Small intestine (tissue), 7 donors: ENCODE data around the gene KHK. TPM values are rescaled to one million over a fixed set of nuclear protein-coding genes. Genes with fewer than 3 reads are reported as not detected.
"Not testable (repeated sequence)": the region's sequence is repeated elsewhere in the genome, so short reads cannot be mapped to it uniquely, and the experiment has no call there.

Experiments used
- DNase-seq, 2 donors: peaks; one replicate each; pipeline versions ENCODE4 v3.0.0 to v3.0.0-alpha.2; 2013
- FAIRE-seq: peaks from 2 replicates; lab custom pipeline; 2012; peaks lifted over from hg19 to GRCh38; lab: Jason Lieb, UNC
- H3K27ac ChIP-seq, 3 donors: one replicate each; pipeline ENCODE4 v1.5.1; 2013; ENCODE audit warnings: low read length in 2 of 3, mild to moderate bottlenecking in 2 of 3, control low read depth in 1 of 3, inconsistent platforms in 1 of 3, low read depth in 1 of 3, moderate library complexity in 1 of 3
- H3K27me3 ChIP-seq, 3 donors: one replicate each; pipeline ENCODE4 v1.6.1; 2013; ENCODE audit warnings: low read length in 3 of 3, inconsistent platforms in 1 of 3; ENCODE audit not compliant: control insufficient read depth in 3 of 3, insufficient read depth in 3 of 3
- H3K36me3 ChIP-seq, 3 donors: one replicate each; pipeline ENCODE4 v1.6.1; 2013; ENCODE audit warnings: low read length in 3 of 3, inconsistent platforms in 1 of 3, low read depth in 1 of 3, mild to moderate bottlenecking in 1 of 3, moderate library complexity in 1 of 3; ENCODE audit not compliant: control insufficient read depth in 3 of 3, insufficient read depth in 2 of 3
- H3K4me1 ChIP-seq, 3 donors: one replicate each; pipeline ENCODE4 v1.6.1; 2013; ENCODE audit warnings: low read length in 2 of 3, inconsistent platforms in 1 of 3, low read depth in 1 of 3, mild to moderate bottlenecking in 1 of 3, moderate library complexity in 1 of 3; ENCODE audit not compliant: control insufficient read depth in 3 of 3, insufficient read depth in 2 of 3
- H3K4me3 ChIP-seq, 3 donors: one replicate each; pipeline ENCODE4 v1.5.1; 2013; ENCODE audit warnings: low read length in 3 of 3, control low read depth in 1 of 3, inconsistent platforms in 1 of 3, low read depth in 1 of 3, mild to moderate bottlenecking in 1 of 3, moderate library complexity in 1 of 3
- H3K9me3 ChIP-seq, 2 donors: one replicate each; pipeline ENCODE4 v1.6.1; 2013; ENCODE audit warnings: low read depth in 1 of 2, low read length in 1 of 2; ENCODE audit not compliant: control insufficient read depth in 2 of 2, insufficient read depth in 1 of 2
- WGBS, 3 donors: extraction: QIAGEN DNeasy Blood & Tissue Kit; methylation state at CpG; one replicate each; pipeline ENCODE4 v1.1.7; 2013; 5-methylcytosine and 5-hydroxymethylcytosine counted together
- polyA plus RNA-seq, 4 donors: library from polyadenylated mRNA; stranded (reverse) in 3 of 4; unstranded in 1 of 4; fragments of 200-250 nt in 3 of 4; fragments of 120-200 nt in 1 of 4; gene quantifications; one replicate each; pipeline versions ENCODE4 v1.2.1 to v1.2.3, GENCODE V29; 2013
- donor health status: healthy with polysubstance abuse.
- donor health status: control.
- donor health status: control.
- donor health status: Bipolar disorder and iron deficiency.
- donor health status: healthy.

The KHK gene
- polyA plus RNA-seq, 4 donors = 225 to 643 (median 399) TPM

DNA sequence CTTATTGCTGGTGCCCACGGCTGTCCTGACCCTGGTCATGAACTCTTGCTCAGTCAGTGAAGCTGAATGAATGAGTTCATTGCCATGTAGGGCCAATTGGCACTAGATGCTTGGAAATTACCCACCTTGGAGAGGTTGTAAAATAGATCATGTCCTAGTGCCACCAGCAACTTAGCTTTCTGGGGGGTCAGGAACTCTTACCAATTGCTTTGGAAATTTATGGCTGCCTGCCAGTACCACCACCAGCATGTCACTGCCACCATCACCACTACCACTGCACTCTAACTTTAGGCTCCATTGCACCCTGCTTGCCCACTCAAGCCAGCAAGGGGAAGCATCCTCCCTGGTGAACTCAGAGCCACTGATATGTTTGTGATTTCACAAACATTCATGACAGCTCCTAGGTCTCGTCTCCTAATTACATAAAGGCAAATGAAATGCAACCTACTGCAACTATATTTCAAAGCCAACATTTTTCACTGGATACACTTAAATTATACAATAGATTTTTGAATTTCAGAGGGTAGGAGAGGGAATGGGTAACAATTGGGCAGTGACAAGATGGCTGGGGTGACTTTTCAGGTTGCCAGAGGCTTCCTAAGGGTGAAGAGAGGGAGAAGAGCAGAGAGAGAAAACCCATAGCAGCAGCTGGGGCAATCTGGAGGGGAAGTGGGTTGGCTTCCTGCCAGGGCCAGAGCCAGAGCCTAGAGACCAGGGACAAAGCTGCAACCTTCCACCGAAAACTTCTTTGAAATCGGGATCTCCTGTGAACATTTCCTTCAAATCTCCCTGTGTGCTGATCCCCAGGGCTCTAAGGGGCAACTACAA, 11.6 kb upstream of the KHK start:
- Histone ChIP-seq H3K9me3 (no peaks in the 10 kb centered on the region), H3K4me3 (no peak overlapping the region), H3K27ac (peak overlapping the region in 2 of 3 donors; percentile 24 to 72), H3K4me1 (peaks cover 4 to 18% (median 6%) of the 10 kb centered on the region in 3 donors), H3K36me3 (peaks cover 0 to 4% (median 0%) of the 10 kb centered on the region in 3 donors), H3K27me3 (peaks cover 0 to 8% (median 0%) of the 10 kb centered on the region in 3 donors)
- DNase-seq (no peak), FAIRE-seq (no peak)
- WGBS, 3 donors = 53 to 78% (median 69%) methylated on average over 4 of the region's 4 CpGs

GRCh38 chr2:27075566-27075871, 11.1 kb upstream of the KHK start:
- WGBS, 3 donors = 69 to 85% (median 85%) methylated on average over 6 of the region's 6 CpGs
- not testable (repeated sequence) for H3K9me3 ChIP-seq, H3K4me3 ChIP-seq, H3K36me3 ChIP-seq, DNase-seq, FAIRE-seq, H3K27me3 ChIP-seq
- peak overlapping the region in 2 of 3 donors; percentile 24 to 38 for H3K27ac ChIP-seq
- peaks cover under 1 to 13% (median 2%) of the 10 kb centered on the region in 3 donors for H3K4me1 ChIP-seq

DNA sequence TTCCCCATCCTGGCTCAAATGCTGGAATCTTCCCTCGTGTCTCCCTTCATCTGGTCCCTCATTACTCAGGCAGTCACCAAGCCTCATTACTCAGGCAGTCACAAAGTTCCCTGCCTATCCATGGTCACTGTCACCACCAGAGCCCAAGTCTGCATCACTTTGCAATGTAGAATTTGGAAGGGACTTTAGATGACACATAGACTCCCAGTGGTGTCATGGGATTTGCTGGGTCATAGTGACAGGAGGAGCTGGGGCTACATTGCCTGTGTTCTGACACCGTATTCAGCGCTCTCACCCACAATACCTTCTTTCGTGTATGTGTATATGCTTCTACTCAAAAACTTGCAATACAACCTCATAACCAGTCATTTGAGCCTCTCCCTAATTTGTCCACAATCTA, 10.2 kb upstream of the KHK start:
- no peak for DNase-seq
- peak overlapping the region in 1 of 3 donors; percentile 38 for H3K27ac ChIP-seq
- 74 to 85% (median 77%) methylated on average over 4 of the region's 4 CpGs for WGBS, 3 donors
- FAIRE-seq = no peak
- peaks cover 0 to 8% (median 0%) of the 10 kb centered on the region in 3 donors for H3K27me3 ChIP-seq
- no peaks in the 10 kb centered on the region for H3K9me3 ChIP-seq
- H3K4me3 ChIP-seq = no peak overlapping the region
- H3K4me1 ChIP-seq = peaks cover 0 to 11% (median 0%) of the 10 kb centered on the region in 3 donors
- H3K36me3 ChIP-seq = peaks cover 0 to 6% (median 0%) of the 10 kb centered on the region in 3 donors

GRCh38 chr2:27077231-27077630, 9.3 kb upstream of the KHK start:
- DNase-seq (no peak), FAIRE-seq (no peak)
- Histone ChIP-seq H3K36me3 (peaks cover 0 to 11% (median 0%) of the 10 kb centered on the region in 3 donors), H3K27me3 (peaks cover 0 to 8% (median 0%) of the 10 kb centered on the region in 3 donors), H3K27ac (peak overlapping the region in 1 of 3 donors; percentile 46), H3K4me3 (no peak overlapping the region), H3K9me3 (no peaks in the 10 kb centered on the region), H3K4me1 (peaks cover 0 to 15% (median 0%) of the 10 kb centered on the region in 3 donors)
- 64 to 70% (median 66%) methylated on average over 7 of the region's 7 CpGs for WGBS, 3 donors

- Histone ChIP-seq H3K27ac (peak within 1 kb of the TSS in 2 of 3 donors; percentile 77 to 80), H3K9me3 (no peaks in the 10 kb centered on the region), H3K36me3 (peaks cover 0 to 19% (median 0%) of the 10 kb centered on the region in 3 donors), H3K27me3 (peaks cover 0 to 8% (median 0%) of the 10 kb centered on the region in 3 donors), H3K4me3 (peak within 1 kb of the TSS; percentile 24 to 71 (median 26)), H3K4me1 (peaks cover 0 to 8% (median 0%) of the 10 kb centered on the region in 3 donors)
- 43 to 76% (median 74%) methylated on average over 32 to 41 of the region's 41 CpGs for WGBS, 3 donors
- DNase-seq = peak in 1 of 2 donors; percentile 58
- no peak for FAIRE-seq
Observed at GRCh38 chr2:27078267-27079194, 8.0 kb upstream of the KHK start, which contains the start of gene EMILIN1. Gene EMILIN1 (plus strand): TSS chr2:27078615. CDS start chr2:27079066, 451 bp downstream.

DNA sequence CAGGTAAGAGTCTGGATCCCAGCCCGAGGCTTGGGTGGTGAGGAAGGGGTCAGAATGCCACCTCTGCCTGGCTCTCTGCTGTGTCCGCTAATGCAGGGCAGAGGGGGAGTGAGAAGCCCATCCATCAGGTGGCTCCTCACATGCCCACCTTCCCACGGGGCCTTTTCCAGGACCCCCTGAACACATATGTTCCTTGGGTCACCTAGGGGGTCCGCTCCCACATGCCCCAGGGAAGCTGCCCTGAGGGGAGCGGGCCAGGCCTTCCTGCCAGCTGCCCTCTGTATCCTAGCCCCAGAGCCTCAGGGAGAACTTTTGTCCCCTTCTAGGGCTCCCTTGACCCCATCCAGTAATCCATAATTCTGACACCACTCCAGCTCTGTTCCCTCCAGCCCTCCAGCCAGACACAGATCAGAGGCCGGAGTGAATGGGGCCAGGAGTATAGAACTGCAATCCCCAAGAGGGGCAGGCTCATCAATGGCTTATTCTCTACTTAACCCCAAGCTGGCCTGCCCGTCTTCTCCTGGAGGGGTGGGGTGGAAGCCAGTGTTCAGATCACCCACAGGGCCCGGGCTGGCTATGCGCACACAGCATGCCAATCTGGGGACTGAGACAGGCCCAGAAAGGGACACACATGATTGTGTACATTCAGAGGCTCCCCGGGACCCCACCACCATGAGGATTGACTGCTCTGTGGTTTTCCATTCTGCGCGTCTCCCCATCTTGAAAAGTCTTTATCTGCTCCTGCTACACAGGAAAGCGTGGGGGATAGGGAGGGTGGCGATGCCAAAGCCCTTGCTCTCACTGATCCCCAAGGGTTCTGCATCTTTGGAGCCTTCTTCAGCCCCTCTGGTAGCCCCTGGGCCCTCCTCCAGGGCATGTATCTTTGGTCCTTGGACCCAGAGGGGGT, 7.1 kb upstream of the KHK start:
- DNase-seq (no peak), FAIRE-seq (no peak)
- no peaks in the 10 kb centered on the region for H3K9me3 ChIP-seq
- H3K4me1 ChIP-seq = peaks cover 0 to 8% (median 0%) of the 10 kb centered on the region in 3 donors
- H3K4me3 ChIP-seq = peak overlapping the region; percentile 24 to 71 (median 26)
- peaks cover 0 to 28% (median 0%) of the 10 kb centered on the region in 3 donors for H3K36me3 ChIP-seq
- 62 to 87% (median 86%) methylated on average over 13 to 14 of the region's 14 CpGs for WGBS, 3 donors
- peaks cover 0 to 8% (median 0%) of the 10 kb centered on the region in 3 donors for H3K27me3 ChIP-seq
- H3K27ac ChIP-seq = peak overlapping the region in 2 of 3 donors; percentile 77 to 80

- Histone ChIP-seq H3K27me3 (peaks cover 0 to 8% (median 0%) of the 10 kb centered on the region in 3 donors), H3K4me3 (peak overlapping the region in 1 of 3 donors; percentile 71), H3K36me3 (peaks cover 0 to 28% (median 0%) of the 10 kb centered on the region in 3 donors), H3K27ac (peak overlapping the region in 1 of 3 donors; percentile 1), H3K9me3 (no peaks in the 10 kb centered on the region), H3K4me1 (peaks cover 0 to 10% (median under 1%) of the 10 kb centered on the region in 3 donors)
- no peak for DNase-seq
- WGBS, 3 donors = 74 to 95% (median 87%) methylated on average over 7 of the region's 7 CpGs
- FAIRE-seq = no peak
Observed at GRCh38 chr2:27080140-27080469, 6.5 kb upstream of the KHK start.
